IgD-negative memory B cell (primary cell): ENCODE measurements around the gene PTGER3. TPM values are rescaled to one million over a fixed set of nuclear protein-coding genes. Genes with fewer than 3 reads are reported as not detected.

Experiments used
- polyA plus RNA-seq: library from polyadenylated mRNA; unstranded; fragments of 300-500 nt; fragmentation: Illumina TruSeq; gene quantifications from one replicate; pipeline ENCODE4 v1.2.3, GENCODE V29; 2021

The PTGER3 gene
- polyA plus RNA-seq, 1 donor from 2014 or later: not detected

Other genes starting within 250 kb of the PTGER3 start
- gene ZRANB2, start 33.2 kb upstream of the PTGER3 start, polyA plus RNA-seq: 53.3 TPM